GM12891 (cell line): Measurements from ENCODE around the gene PJA1.

Experiments used
- PAX5 ChIP-seq: IDR thresholded peaks from 2 replicates; pipeline ENCODE4 v1.6.1; 2011; ENCODE audit warnings: low read length, moderate library complexity, mild to moderate bottlenecking; ENCODE audit not compliant: insufficient read depth, severe bottlenecking
- POLR2A ChIP-seq: IDR thresholded peaks from 2 replicates; pipeline ENCODE4 v1.6.1; 2011; ENCODE audit warnings: low read depth, low read length, control low read depth
- POLR2AphosphoS5 ChIP-seq: IDR thresholded peaks from 2 replicates; pipeline ENCODE4 v1.6.1; 2011; ENCODE audit warnings: low read depth, low read length, control low read depth
- SPI1 ChIP-seq: IDR thresholded peaks from 2 replicates; pipeline ENCODE4 v1.6.1; 2011; ENCODE audit warnings: low read depth, low read length, control low read depth
- TAF1 ChIP-seq: IDR thresholded peaks from 2 replicates; pipeline ENCODE4 v1.6.1; 2011; ENCODE audit warnings: low read depth, low read length, control low read depth

DNA sequence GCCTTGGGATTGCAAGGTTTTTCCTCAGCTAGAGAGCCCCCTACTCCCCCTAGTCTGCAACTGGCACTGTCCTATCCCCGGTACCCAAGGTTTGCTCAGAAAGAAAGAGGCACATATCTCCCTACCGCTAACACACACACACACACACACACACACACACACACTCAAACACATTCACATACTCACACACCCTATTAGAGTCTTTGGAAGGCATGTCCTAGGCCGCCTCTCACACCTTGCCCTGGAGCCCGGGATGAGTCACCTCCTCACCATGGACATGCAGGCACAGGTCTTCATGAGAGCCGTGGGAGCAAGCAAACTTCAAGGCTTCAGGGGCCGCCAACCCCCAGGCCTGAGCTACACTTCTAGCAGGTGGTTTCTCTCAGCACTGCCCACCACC is 49.2 kb downstream of the PJA1 start:
- no peak for TF ChIP-seq POLR2AphosphoS5
- TF ChIP-seq POLR2A, result no peak
- TF ChIP-seq TAF1, result no peak
- no peak for TF ChIP-seq SPI1
- no peak for TF ChIP-seq PAX5
